Trophoblast cell (in vitro differentiated cells and primary cell): ENCODE measurements around the gene IMMP2L.

Experiments
- DNase-seq, 2 donors: peaks; one replicate each; pipeline ENCODE4 v3.0.0-alpha.2; 2016
- H2AFZ ChIP-seq: 2 replicates; pipeline ENCODE4 v1.6.1; 2013; ENCODE audit warnings: low read length, moderate library complexity, mild to moderate bottlenecking; ENCODE audit not compliant: insufficient read depth, poor library complexity
- H2AK5ac ChIP-seq: 2 replicates; pipeline ENCODE4 v1.6.1; 2013; ENCODE audit warnings: mild to moderate bottlenecking, low read length
- H2BK120ac ChIP-seq: 2 replicates; pipeline ENCODE4 v1.6.1; 2013; ENCODE audit warnings: low read length, mild to moderate bottlenecking, moderate library complexity; ENCODE audit not compliant: insufficient read depth, poor library complexity
- H2BK12ac ChIP-seq: 2 replicates; pipeline ENCODE4 v1.6.1; 2013; ENCODE audit warnings: mild to moderate bottlenecking, low read length, moderate library complexity
- H2BK5ac ChIP-seq: 2 replicates; pipeline ENCODE4 v1.6.1; 2013; ENCODE audit warnings: low read length, low read depth, moderate library complexity, mild to moderate bottlenecking; ENCODE audit not compliant: poor library complexity
- H3K14ac ChIP-seq: 2 replicates; pipeline ENCODE4 v1.6.1; 2013; ENCODE audit warnings: mild to moderate bottlenecking, low read length
- H3K18ac ChIP-seq: 2 replicates; pipeline ENCODE4 v1.6.1; 2013; ENCODE audit warnings: mild to moderate bottlenecking, low read length
- H3K23ac ChIP-seq: 2 replicates; pipeline ENCODE4 v1.6.1; 2013; ENCODE audit warnings: low read length
- H3K27ac ChIP-seq: 2 replicates; pipeline ENCODE4 v1.5.1; 2013; ENCODE audit warnings: low read depth, mild to moderate bottlenecking, inconsistent platforms, low read length, moderate library complexity
- H3K27me3 ChIP-seq: 2 replicates; pipeline ENCODE4 v1.6.1; 2013; ENCODE audit warnings: inconsistent platforms, mild to moderate bottlenecking, low read length, moderate library complexity; ENCODE audit not compliant: insufficient read depth
- H3K36me3 ChIP-seq, 2 experiments: 1 replicate in 1 of 2; 2 replicates in 1 of 2; pipeline ENCODE4 v1.6.1; 2013; ENCODE audit warnings: low read length in 2 of 2, mild to moderate bottlenecking in 2 of 2, moderate library complexity in 1 of 2; ENCODE audit not compliant: insufficient read depth in 2 of 2, control insufficient read depth in 1 of 2
- H3K4ac ChIP-seq: 2 replicates; pipeline ENCODE4 v1.6.1; 2013; ENCODE audit warnings: low read depth, mild to moderate bottlenecking, low read length, moderate library complexity
- H3K4me1 ChIP-seq, 2 experiments: 1 replicate in 1 of 2; 2 replicates in 1 of 2; pipeline ENCODE4 v1.6.1; 2013; ENCODE audit warnings: low read length in 2 of 2, mild to moderate bottlenecking in 2 of 2, moderate library complexity in 1 of 2; ENCODE audit not compliant: insufficient read depth in 2 of 2, control insufficient read depth in 1 of 2
- H3K4me2 ChIP-seq: 2 replicates; pipeline ENCODE4 v1.6.1; 2013; ENCODE audit warnings: inconsistent platforms, mild to moderate bottlenecking, low read length, moderate library complexity
- H3K4me3 ChIP-seq: 2 replicates; pipeline ENCODE4 v1.5.1; 2013; ENCODE audit warnings: mild to moderate bottlenecking, low read depth, low read length, inconsistent platforms
- H3K79me1 ChIP-seq: one replicate; pipeline ENCODE4 v1.6.1; 2013; ENCODE audit warnings: low read length
- H3K79me2 ChIP-seq: 2 replicates; pipeline ENCODE4 v1.6.1; 2013; ENCODE audit warnings: low read length, mild to moderate bottlenecking; ENCODE audit not compliant: control insufficient read depth, insufficient read depth, poor library complexity
- H3K9ac ChIP-seq: 2 replicates; pipeline ENCODE4 v1.6.1; 2013; ENCODE audit warnings: mild to moderate bottlenecking, low read length
- H3K9me3 ChIP-seq: 2 replicates; pipeline ENCODE4 v1.6.1; 2013; ENCODE audit warnings: low read depth, mild to moderate bottlenecking, control low read depth, inconsistent platforms, low read length; ENCODE audit not compliant: insufficient read depth
- H4K12ac ChIP-seq: 2 replicates; pipeline ENCODE4 v1.6.1; 2013; ENCODE audit warnings: low read depth, mild to moderate bottlenecking, low read length, moderate library complexity
- H4K8ac ChIP-seq: 2 replicates; pipeline ENCODE4 v1.6.1; 2013; ENCODE audit warnings: low read depth, mild to moderate bottlenecking, low read length, moderate library complexity
- H4K91ac ChIP-seq: one replicate; pipeline ENCODE4 v1.6.1; 2013; ENCODE audit warnings: low read depth, mild to moderate bottlenecking, low read length, moderate library complexity
- WGBS: extraction: QIAGEN DNeasy Blood & Tissue Kit; methylation state at CpG from one replicate; pipeline ENCODE4 v1.1.7; 2013; ENCODE audit warnings: missing lambda C conversion rate; ENCODE audit not compliant: insufficient read length, insufficient coverage; ENCODE audit errors: extremely low coverage; 5-methylcytosine and 5-hydroxymethylcytosine counted together

IMMP2L gene

GRCh38 chr7:111392294-111392693, 170.0 kb downstream of the IMMP2L start:
- H3K14ac ChIP-seq: no peak overlapping the region
- no peaks in the 10 kb centered on the region for H3K36me3 ChIP-seq
- H4K91ac ChIP-seq: no peak overlapping the region
- no peak overlapping the region for H4K12ac ChIP-seq
- DNase-seq: no peak
- H3K9ac ChIP-seq: no peak overlapping the region
- no peak overlapping the region for H3K4me3 ChIP-seq
- no CpG with 5 or more reads among the region's 1 CpG for WGBS
- H3K4ac ChIP-seq: no peak overlapping the region
- H2BK5ac ChIP-seq: no peak overlapping the region
- H3K27ac ChIP-seq: no peak overlapping the region
- H3K79me1 ChIP-seq: peaks cover 2% of the 10 kb centered on the region
- H3K18ac ChIP-seq: no peak overlapping the region
- H2AFZ ChIP-seq: no peak overlapping the region
- peaks cover 0 to 2% of the 10 kb centered on the region in 2 experiments for H3K4me1 ChIP-seq
- H2BK12ac ChIP-seq: no peak overlapping the region
- no peak overlapping the region for H4K8ac ChIP-seq
- no peak overlapping the region for H2BK120ac ChIP-seq
- H3K27me3 ChIP-seq: no peaks in the 10 kb centered on the region
- no peaks in the 10 kb centered on the region for H3K9me3 ChIP-seq
- no peaks in the 10 kb centered on the region for H3K79me2 ChIP-seq
- no peak overlapping the region for H3K4me2 ChIP-seq
- H3K23ac ChIP-seq: no peak overlapping the region
- H2AK5ac ChIP-seq: no peak overlapping the region

GRCh38 chr7:111390000-111390399, 172.3 kb downstream of the IMMP2L start:
- Histone ChIP-seq H2AFZ (no peak overlapping the region), H3K23ac (no peak overlapping the region), H3K27me3 (no peaks in the 10 kb centered on the region), H3K4me3 (no peak overlapping the region), H2AK5ac (no peak overlapping the region), H3K4me2 (no peak overlapping the region), H3K14ac (no peak overlapping the region), H3K4ac (no peak overlapping the region), H3K4me1 (peaks cover 0 to 2% of the 10 kb centered on the region in 2 experiments), H3K18ac (no peak overlapping the region), H4K12ac (no peak overlapping the region), H3K9me3 (no peaks in the 10 kb centered on the region), H4K91ac (no peak overlapping the region), H2BK5ac (no peak overlapping the region), H4K8ac (no peak overlapping the region), H3K27ac (no peak overlapping the region), H3K79me1 (peaks cover 2% of the 10 kb centered on the region), H3K9ac (no peak overlapping the region), H2BK120ac (no peak overlapping the region), H3K36me3 (no peaks in the 10 kb centered on the region), H3K79me2 (no peaks in the 10 kb centered on the region), H2BK12ac (no peak overlapping the region)
- no peak for DNase-seq
- no CpG with 5 or more reads among the region's 4 CpGs for WGBS

GRCh38 chr7:111388912-111389311, 173.4 kb downstream of the IMMP2L start:
- Histone ChIP-seq H3K27ac (no peak overlapping the region), H2AK5ac (no peak overlapping the region), H3K79me1 (peaks cover 2% of the 10 kb centered on the region), H2BK5ac (no peak overlapping the region), H3K4ac (no peak overlapping the region), H3K18ac (no peak overlapping the region), H2AFZ (no peak overlapping the region), H3K9ac (no peak overlapping the region), H3K4me1 (peaks cover 0 to 2% of the 10 kb centered on the region in 2 experiments), H3K79me2 (no peaks in the 10 kb centered on the region), H4K8ac (no peak overlapping the region), H3K9me3 (no peaks in the 10 kb centered on the region), H3K27me3 (no peaks in the 10 kb centered on the region), H3K36me3 (no peaks in the 10 kb centered on the region), H2BK120ac (no peak overlapping the region), H4K91ac (no peak overlapping the region), H3K14ac (no peak overlapping the region), H3K4me3 (no peak overlapping the region), H3K23ac (no peak overlapping the region), H2BK12ac (no peak overlapping the region), H4K12ac (no peak overlapping the region), H3K4me2 (no peak overlapping the region)
- DNase-seq: no peak
- WGBS: no CpG with 5 or more reads among the region's 2 CpGs

- H3K79me1 ChIP-seq: peaks cover 2% of the 10 kb centered on the region
- no peak overlapping the region for H3K4me2 ChIP-seq
- no peak overlapping the region for H2BK5ac ChIP-seq
- DNase-seq: no peak
- no peak overlapping the region for H3K4me3 ChIP-seq
- no peak overlapping the region for H3K27ac ChIP-seq
- H4K12ac ChIP-seq: no peak overlapping the region
- no CpG with 5 or more reads among the region's 2 CpGs for WGBS
- H3K4ac ChIP-seq: no peak overlapping the region
- no peak overlapping the region for H3K9ac ChIP-seq
- no peak overlapping the region for H3K14ac ChIP-seq
- no peak overlapping the region for H2BK120ac ChIP-seq
- no peak overlapping the region for H3K18ac ChIP-seq
- no peak overlapping the region for H2BK12ac ChIP-seq
- no peaks in the 10 kb centered on the region for H3K79me2 ChIP-seq
- H3K36me3 ChIP-seq: no peaks in the 10 kb centered on the region
- H3K4me1 ChIP-seq: peaks cover 0 to 2% of the 10 kb centered on the region in 2 experiments
- no peak overlapping the region for H4K91ac ChIP-seq
- H2AK5ac ChIP-seq: no peak overlapping the region
- no peaks in the 10 kb centered on the region for H3K9me3 ChIP-seq
- H2AFZ ChIP-seq: no peak overlapping the region
- H3K27me3 ChIP-seq: no peaks in the 10 kb centered on the region
- no peak overlapping the region for H3K23ac ChIP-seq
- H4K8ac ChIP-seq: no peak overlapping the region
Observed at GRCh38 chr7:111388016-111388415, 174.3 kb downstream of the IMMP2L start.
